H1 (cell line): ENCODE data around the gene RERE.

Source experiments
- BRCA1 ChIP-seq: IDR thresholded peaks from 2 replicates; pipeline ENCODE4 v1.6.1; 2012; ENCODE audit warnings: low read depth, low read length, improper control_type of control experiment
- CBX8 ChIP-seq: fragments of 300-800, 300-1000 bp; sonication (generic); IDR thresholded peaks from 2 replicates; pipeline ENCODE4 v1.7.1; 2016; ENCODE audit warnings: low read depth, low read length, borderline replicate concordance
- CEBPB ChIP-seq: IDR thresholded peaks from 2 replicates; pipeline ENCODE4 v1.6.1; 2012; ENCODE audit warnings: low read depth, low read length
- CREB1 ChIP-seq: IDR thresholded peaks from 2 replicates; pipeline ENCODE4 v1.6.1; 2012; ENCODE audit warnings: inconsistent platforms
- HDAC6 ChIP-seq: IDR thresholded peaks from one replicate; pipeline ENCODE4 v1.7.1; 2012; ENCODE audit warnings: low read depth, mild to moderate bottlenecking, inconsistent platforms, low read length, moderate library complexity
- JUN ChIP-seq: IDR thresholded peaks from 2 replicates; pipeline ENCODE4 v1.6.1; 2011; ENCODE audit warnings: low read depth, mild to moderate bottlenecking, improper control_type of control experiment, low read length
- KDM1A ChIP-seq: fragments of 200-600, 300-600 bp; sonication (generic); IDR thresholded peaks from 2 replicates; pipeline ENCODE4 v1.7.1; 2016; ENCODE audit warnings: mild to moderate bottlenecking, low read length, borderline replicate concordance
- POLR2A ChIP-seq, 2 experiments: IDR thresholded peaks; 1 replicate in 1 of 2; 2 replicates in 1 of 2; pipeline ENCODE4 v1.6.1; 2011; ENCODE audit warnings: low read depth in 2 of 2, low read length in 2 of 2, mild to moderate bottlenecking in 2 of 2; ENCODE audit errors: control extremely low read depth in 1 of 2
- POLR2AphosphoS5 ChIP-seq: IDR thresholded peaks from 2 replicates; pipeline ENCODE4 v1.6.1; 2011; ENCODE audit warnings: low read depth, low read length
- RBBP5 ChIP-seq: IDR thresholded peaks from 2 replicates; pipeline ENCODE4 v1.7.1; 2012; ENCODE audit warnings: low read depth, mild to moderate bottlenecking, inconsistent platforms, low read length, moderate library complexity, borderline replicate concordance
- SIX5 ChIP-seq: IDR thresholded peaks from 2 replicates; pipeline ENCODE4 v1.6.1; 2011; ENCODE audit warnings: mild to moderate bottlenecking, low read depth, low read length
- YY1 ChIP-seq: IDR thresholded peaks from 2 replicates; pipeline ENCODE4 v1.6.1; 2011; ENCODE audit warnings: low read depth, mild to moderate bottlenecking, low read length
- TF ChIP-seq, protein P1 (sequence below), 3 experiments: IDR thresholded peaks; 1 replicate in 2 of 3; 2 replicates in 1 of 3; pipeline versions ENCODE4 v1.5.1 to v1.6.1; 2011; ENCODE audit warnings: low read length in 3 of 3, mild to moderate bottlenecking in 3 of 3, inconsistent platforms in 2 of 3, low read depth in 1 of 3, moderate library complexity in 1 of 3; ENCODE audit not compliant: insufficient read depth in 1 of 3; ENCODE audit errors: control extremely low read depth in 1 of 3

DNA sequence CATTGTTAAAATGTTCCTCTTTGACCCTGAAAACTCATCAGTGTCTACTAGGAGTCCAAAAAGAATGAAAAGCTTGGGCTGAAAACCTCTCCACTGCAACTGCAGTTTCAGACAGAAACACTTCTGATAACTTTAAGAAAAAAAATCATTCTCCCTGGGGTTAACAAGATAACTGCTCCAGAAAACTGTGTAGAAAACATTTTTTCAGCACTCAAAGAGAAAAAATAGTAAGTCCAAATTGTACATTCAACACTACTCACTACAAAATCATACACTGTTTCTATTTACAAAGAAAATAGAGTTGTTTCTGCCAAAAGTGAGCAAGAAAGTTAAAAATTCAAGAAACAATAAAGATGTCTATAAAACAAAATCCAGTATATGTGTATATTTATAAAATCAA is 157.8 kb downstream of the RERE start:
- TF ChIP-seq, protein P1, sequence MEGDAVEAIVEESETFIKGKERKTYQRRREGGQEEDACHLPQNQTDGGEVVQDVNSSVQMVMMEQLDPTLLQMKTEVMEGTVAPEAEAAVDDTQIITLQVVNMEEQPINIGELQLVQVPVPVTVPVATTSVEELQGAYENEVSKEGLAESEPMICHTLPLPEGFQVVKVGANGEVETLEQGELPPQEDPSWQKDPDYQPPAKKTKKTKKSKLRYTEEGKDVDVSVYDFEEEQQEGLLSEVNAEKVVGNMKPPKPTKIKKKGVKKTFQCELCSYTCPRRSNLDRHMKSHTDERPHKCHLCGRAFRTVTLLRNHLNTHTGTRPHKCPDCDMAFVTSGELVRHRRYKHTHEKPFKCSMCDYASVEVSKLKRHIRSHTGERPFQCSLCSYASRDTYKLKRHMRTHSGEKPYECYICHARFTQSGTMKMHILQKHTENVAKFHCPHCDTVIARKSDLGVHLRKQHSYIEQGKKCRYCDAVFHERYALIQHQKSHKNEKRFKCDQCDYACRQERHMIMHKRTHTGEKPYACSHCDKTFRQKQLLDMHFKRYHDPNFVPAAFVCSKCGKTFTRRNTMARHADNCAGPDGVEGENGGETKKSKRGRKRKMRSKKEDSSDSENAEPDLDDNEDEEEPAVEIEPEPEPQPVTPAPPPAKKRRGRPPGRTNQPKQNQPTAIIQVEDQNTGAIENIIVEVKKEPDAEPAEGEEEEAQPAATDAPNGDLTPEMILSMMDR (IDR thresholded peaks at IDR 0.05; ENCODE audit: control extremely low read depth in 1 of 3, insufficient read depth in 1 of 3, low read depth in 1 of 3, low read length in 3 of 3) = no peak
- no peak for TF ChIP-seq BRCA1
- TF ChIP-seq JUN = no peak
- no peak for TF ChIP-seq CBX8
- TF ChIP-seq KDM1A = no peak
- no peak for TF ChIP-seq CEBPB
- TF ChIP-seq RBBP5 = no peak
- no peak for TF ChIP-seq POLR2A (IDR thresholded peaks at IDR 0.05; ENCODE audit: control extremely low read depth in 1 of 2, low read depth in 2 of 2, low read length in 2 of 2)
- no peak for TF ChIP-seq YY1
- no peak for TF ChIP-seq SIX5
- TF ChIP-seq POLR2AphosphoS5 = no peak
- no peak for TF ChIP-seq HDAC6
- no peak for TF ChIP-seq CREB1
